Measurements from ENCODE around the gene PCGF6. TPM values are rescaled to one million over a fixed set of nuclear protein-coding genes. Genes with fewer than 3 reads are reported as not detected.

PCGF6 gene
- total RNA-seq, 4 donors from 2014 or later = 5.4 to 10.9 (median 7.0) TPM

DNA sequence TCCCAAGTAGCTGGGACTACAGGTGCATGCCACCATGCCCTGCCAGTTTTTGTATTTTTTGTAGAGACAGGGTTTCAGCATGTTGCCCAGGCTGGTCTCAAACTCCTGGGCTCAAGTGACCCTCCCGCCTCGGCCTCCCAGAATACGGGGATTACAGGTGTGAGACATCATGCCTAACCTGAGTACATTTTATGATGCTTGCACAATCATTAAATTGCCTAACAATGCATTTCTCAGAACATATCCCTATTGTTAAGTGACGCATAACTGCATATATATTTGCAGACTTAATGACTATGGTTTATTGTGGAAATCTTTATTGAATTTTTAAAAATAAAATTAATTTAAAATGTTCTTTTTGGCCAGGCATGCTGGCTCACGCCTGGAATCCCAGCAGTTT lies 43.3 kb downstream of the PCGF6 start:
- no peak for TF ChIP-seq POLR2A (IDR thresholded peaks at IDR 0.05)
- TF ChIP-seq, protein P1, sequence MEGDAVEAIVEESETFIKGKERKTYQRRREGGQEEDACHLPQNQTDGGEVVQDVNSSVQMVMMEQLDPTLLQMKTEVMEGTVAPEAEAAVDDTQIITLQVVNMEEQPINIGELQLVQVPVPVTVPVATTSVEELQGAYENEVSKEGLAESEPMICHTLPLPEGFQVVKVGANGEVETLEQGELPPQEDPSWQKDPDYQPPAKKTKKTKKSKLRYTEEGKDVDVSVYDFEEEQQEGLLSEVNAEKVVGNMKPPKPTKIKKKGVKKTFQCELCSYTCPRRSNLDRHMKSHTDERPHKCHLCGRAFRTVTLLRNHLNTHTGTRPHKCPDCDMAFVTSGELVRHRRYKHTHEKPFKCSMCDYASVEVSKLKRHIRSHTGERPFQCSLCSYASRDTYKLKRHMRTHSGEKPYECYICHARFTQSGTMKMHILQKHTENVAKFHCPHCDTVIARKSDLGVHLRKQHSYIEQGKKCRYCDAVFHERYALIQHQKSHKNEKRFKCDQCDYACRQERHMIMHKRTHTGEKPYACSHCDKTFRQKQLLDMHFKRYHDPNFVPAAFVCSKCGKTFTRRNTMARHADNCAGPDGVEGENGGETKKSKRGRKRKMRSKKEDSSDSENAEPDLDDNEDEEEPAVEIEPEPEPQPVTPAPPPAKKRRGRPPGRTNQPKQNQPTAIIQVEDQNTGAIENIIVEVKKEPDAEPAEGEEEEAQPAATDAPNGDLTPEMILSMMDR (IDR thresholded peaks at IDR 0.05) = no peak
- intact Hi-C loops (cut with DNase I; ENCODE audit: low total_unique reads) = no loop called here
- H3K4me3 ChIP-seq (ENCODE audit: low read depth, poor library complexity, severe bottlenecking) = no peak overlapping the region
- DNase-seq (ENCODE audit: low spot score in 2 of 2) = no peak
- WGBS, 2 donors = 88 to 98% methylated on average over 5 of the region's 5 CpGs

DNA sequence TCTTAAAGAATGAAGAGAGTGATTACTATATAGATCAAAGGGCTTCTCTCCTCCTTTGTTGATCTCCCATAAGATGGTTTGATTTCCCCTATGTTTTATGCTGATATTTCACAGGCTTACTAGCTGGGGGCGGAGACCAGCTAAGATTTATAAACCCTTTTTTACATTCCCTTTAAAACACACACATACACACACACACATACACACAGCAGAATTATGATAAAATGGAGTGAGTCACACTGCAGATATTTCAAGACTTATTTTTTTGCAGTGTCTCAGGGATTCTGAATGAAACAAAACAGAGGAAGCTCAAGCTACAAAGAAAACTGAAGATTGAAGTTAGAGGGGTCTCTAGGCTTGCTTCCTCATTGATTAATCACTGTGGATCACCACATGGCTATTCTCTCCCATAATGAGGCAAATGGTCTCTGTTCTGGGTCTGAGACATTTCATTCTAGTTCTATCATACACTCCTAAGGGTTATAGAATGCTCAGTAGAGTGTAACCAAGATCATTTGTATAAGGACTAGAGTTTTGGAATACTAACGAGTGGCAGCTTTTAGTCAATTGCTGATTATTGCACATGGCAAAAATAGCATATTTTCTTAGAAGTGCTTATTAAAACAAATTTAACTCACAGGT lies 55.4 kb downstream of the PCGF6 start:
- WGBS, 2 donors = 68 to 71% methylated on average over 2 of the region's 2 CpGs
- no peak for DNase-seq (ENCODE audit: low spot score in 2 of 2)
- TF ChIP-seq POLR2A (IDR thresholded peaks at IDR 0.05) = no peak
- TF ChIP-seq, protein P1 (IDR thresholded peaks at IDR 0.05) = no peak
- intact Hi-C loops (cut with DNase I; ENCODE audit: low total_unique reads) = no loop called here
- H3K4me3 ChIP-seq (ENCODE audit: low read depth, poor library complexity, severe bottlenecking) = no peak overlapping the region

DNA sequence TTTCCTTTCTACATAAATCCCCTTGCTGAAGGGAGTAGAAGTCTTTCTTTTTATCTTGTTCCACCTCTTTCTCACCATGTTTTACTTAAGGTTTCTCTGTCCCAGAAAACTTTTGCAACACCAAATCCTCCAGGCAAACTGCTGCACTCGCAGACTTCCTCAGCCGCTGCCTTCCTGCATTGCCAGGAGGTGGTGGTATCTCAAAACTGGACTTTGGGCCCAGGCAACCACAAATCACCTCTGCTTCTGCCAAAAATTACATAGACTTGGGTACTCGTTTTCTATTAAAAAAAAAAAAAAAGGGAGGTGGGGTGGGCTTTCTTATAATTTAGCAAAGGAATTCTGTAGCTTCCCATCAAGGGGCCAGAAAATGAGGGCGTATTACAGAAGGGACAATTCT lies 59.4 kb downstream of the PCGF6 start:
- TF ChIP-seq POLR2A (IDR thresholded peaks at IDR 0.05) = no peak
- TF ChIP-seq, protein P1 (IDR thresholded peaks at IDR 0.05) = no peak
- DNase-seq (ENCODE audit: low spot score in 2 of 2) = no peak
- 78 to 83% methylated on average over 4 of the region's 4 CpGs for WGBS, 2 donors
- H3K4me3 ChIP-seq (ENCODE audit: low read depth, poor library complexity, severe bottlenecking) = no peak overlapping the region
- intact Hi-C loops (cut with DNase I; ENCODE audit: low total_unique reads) = no loop called here

DNA sequence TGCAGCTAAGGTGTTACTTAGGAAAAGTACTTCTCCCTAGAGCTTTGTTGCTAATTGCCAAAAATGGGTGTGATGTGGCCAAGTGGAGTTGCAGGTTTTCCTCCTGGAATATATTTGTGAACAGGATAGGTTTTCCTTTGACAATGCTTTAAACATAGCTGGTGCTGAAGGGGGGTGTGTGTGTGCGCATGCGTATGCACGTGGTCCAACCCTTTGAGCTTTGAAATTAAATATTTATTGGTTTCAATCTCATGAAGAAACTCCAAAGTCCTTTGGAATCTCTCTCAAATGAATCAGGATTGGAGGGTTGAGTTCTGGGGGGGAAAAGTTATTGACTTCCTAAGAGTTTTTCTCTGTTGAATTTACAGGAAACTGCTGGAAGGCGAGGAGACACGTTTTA lies 62.9 kb downstream of the PCGF6 start:
- 76 to 77% methylated on average over 5 of the region's 5 CpGs for WGBS, 2 donors
- intact Hi-C loops (cut with DNase I; ENCODE audit: low total_unique reads) = no loop called here
- DNase-seq (ENCODE audit: low spot score in 2 of 2) = no peak
- H3K4me3 ChIP-seq (ENCODE audit: low read depth, poor library complexity, severe bottlenecking) = no peak overlapping the region
- TF ChIP-seq, protein P1 (IDR thresholded peaks at IDR 0.05) = no peak
- TF ChIP-seq POLR2A (IDR thresholded peaks at IDR 0.05) = no peak

DNA sequence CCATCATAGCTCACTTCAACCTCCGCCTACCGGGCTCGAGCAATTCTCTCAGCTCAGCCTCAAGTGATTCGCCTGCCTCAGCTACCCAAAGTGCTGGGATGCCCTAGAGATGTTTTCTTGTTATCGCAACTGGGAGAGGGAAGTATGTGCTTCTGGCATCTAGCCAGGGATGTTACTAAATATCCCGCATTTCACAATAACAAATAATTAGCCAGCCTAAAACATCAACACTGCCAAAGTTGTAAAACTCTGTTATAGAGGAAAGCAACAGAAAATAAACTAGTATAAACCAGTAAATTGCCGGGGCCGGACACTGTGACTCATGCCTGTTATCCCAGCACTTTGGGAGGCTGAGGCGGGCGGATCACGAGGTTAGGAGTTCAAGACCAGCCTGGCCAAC lies 66.8 kb downstream of the PCGF6 start:
- no peak for DNase-seq (ENCODE audit: low spot score in 2 of 2)
- 60 to 68% methylated on average over 11 of the region's 11 CpGs for WGBS, 2 donors
- no peak overlapping the region for H3K4me3 ChIP-seq (ENCODE audit: low read depth, poor library complexity, severe bottlenecking)
- intact Hi-C loops (cut with DNase I; ENCODE audit: low total_unique reads) = no loop called here
- no peak for TF ChIP-seq POLR2A (IDR thresholded peaks at IDR 0.05)
- TF ChIP-seq, protein P1 (IDR thresholded peaks at IDR 0.05) = no peak

DNA sequence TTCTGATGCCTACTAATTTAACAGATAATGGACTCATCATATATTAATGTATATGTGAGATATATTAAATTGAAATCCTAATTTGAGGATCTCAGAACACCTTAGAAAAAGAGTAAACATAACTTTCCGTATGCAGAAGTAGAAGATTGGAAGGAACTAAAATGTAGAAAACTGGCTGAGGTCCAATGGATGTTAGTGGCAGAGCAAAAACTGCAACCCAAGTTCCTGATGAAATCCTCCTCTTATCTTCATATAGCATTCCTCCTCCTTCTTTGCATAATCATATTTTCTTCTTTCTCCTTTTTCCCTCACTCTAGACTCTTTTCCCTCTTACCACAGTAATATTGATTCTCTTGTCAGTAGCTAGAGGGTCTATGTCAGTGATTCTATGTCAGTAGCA lies 68.0 kb downstream of the PCGF6 start:
- DNase-seq (ENCODE audit: low spot score in 2 of 2) = no peak
- intact Hi-C loops (cut with DNase I; ENCODE audit: low total_unique reads) = no loop called here
- H3K4me3 ChIP-seq (ENCODE audit: low read depth, poor library complexity, severe bottlenecking) = no peak overlapping the region
- 53 to 63% methylated on average over 1 of the region's 1 CpG for WGBS, 2 donors
- TF ChIP-seq, protein P1 (IDR thresholded peaks at IDR 0.05) = no peak
- no peak for TF ChIP-seq POLR2A (IDR thresholded peaks at IDR 0.05)
